Stimulated activated CD8-positive, alpha-beta memory T cell treated with anti-CD3 and anti-CD28 coated beads, Interleukin-12 subunit alpha, Interleukin-12 subunit beta, amount 100 ng/mL, for 24 hours (primary cell): ENCODE data around the gene KRTAP16-1.
"Not testable (repeated sequence)": the region's sequence is repeated elsewhere in the genome, so short reads cannot be mapped to it uniquely, and the experiment has no call there.

Source experiments
- DNase-seq: peaks from one replicate; pipeline ENCODE4 v3.0.0-alpha.2; 2020; ENCODE audit errors: extremely low read depth

Gene KRTAP16-1

GRCh38 chr17:41301916-41302901 is 6.9 kb downstream of the KRTAP16-1 start, which contains the start of gene KRTAP29-1:
Gene KRTAP29-1 (minus strand): TSS chr17:41302851. CDS start chr17:41302851, 0 bp downstream.
- no peak for DNase-seq

- no peak for DNase-seq
Observed at GRCh38 chr17:41301204-41301790, 7.8 kb downstream of the KRTAP16-1 start.

- DNase-seq: no peak
Observed at GRCh38 chr17:41298458-41299135, 10.5 kb downstream of the KRTAP16-1 start.

GRCh38 chr17:41296846-41297245 is 12.3 kb downstream of the KRTAP16-1 start:
- no peak for DNase-seq

- no peak for DNase-seq
Observed at GRCh38 chr17:41294016-41294415, 15.1 kb downstream of the KRTAP16-1 start.

- no peak for DNase-seq
Observed at GRCh38 chr17:41287050-41287449, 22.1 kb downstream of the KRTAP16-1 start.

GRCh38 chr17:41284546-41284945 is 24.6 kb downstream of the KRTAP16-1 start:
- DNase-seq: no peak

- no peak for DNase-seq
Observed at GRCh38 chr17:41284043-41284442, 25.1 kb downstream of the KRTAP16-1 start.

GRCh38 chr17:41278176-41278955 is 30.7 kb downstream of the KRTAP16-1 start:
- no peak for DNase-seq

- not testable (repeated sequence) for DNase-seq
Observed at GRCh38 chr17:41275648-41276190, 33.4 kb downstream of the KRTAP16-1 start, which contains the start of gene KRTAP9-7. Gene KRTAP9-7 (plus strand): TSS chr17:41275698. CDS start chr17:41275698, 0 bp downstream.

- DNase-seq: no peak
Observed at GRCh38 chr17:41271858-41272257, 37.3 kb downstream of the KRTAP16-1 start.

- not testable (repeated sequence) for DNase-seq
Observed at GRCh38 chr17:41271323-41271722, 37.8 kb downstream of the KRTAP16-1 start.

- no peak for DNase-seq
Observed at GRCh38 chr17:41267711-41268110, 41.4 kb downstream of the KRTAP16-1 start.

- DNase-seq: no peak
Observed at GRCh38 chr17:41265078-41265477, 44.0 kb downstream of the KRTAP16-1 start, which contains the start of gene KRTAP9-6. Gene KRTAP9-6 (plus strand): TSS chr17:41265378. CDS start chr17:41265378, 0 bp downstream.

GRCh38 chr17:41264599-41264998 is 44.5 kb downstream of the KRTAP16-1 start:
- no peak for DNase-seq

GRCh38 chr17:41263212-41263611 is 45.9 kb downstream of the KRTAP16-1 start:
- no peak for DNase-seq

- DNase-seq: no peak
Observed at GRCh38 chr17:41258406-41258805, 50.7 kb downstream of the KRTAP16-1 start.
